NCI-H1930 (cell line): ENCODE data around the gene RETREG1.
A peak's percentile ranks its signal among the peaks of the same experiment; 100 is the strongest.
"Not testable (repeated sequence)": the region's sequence is repeated elsewhere in the genome, so short reads cannot be mapped to it uniquely, and the experiment has no call there.

Source experiments
- DNase-seq, 2 experiments: peaks; one replicate each; lab custom pipeline; 2025; lab: John Stamatoyannopoulos, UW

The RETREG1 gene

DNA sequence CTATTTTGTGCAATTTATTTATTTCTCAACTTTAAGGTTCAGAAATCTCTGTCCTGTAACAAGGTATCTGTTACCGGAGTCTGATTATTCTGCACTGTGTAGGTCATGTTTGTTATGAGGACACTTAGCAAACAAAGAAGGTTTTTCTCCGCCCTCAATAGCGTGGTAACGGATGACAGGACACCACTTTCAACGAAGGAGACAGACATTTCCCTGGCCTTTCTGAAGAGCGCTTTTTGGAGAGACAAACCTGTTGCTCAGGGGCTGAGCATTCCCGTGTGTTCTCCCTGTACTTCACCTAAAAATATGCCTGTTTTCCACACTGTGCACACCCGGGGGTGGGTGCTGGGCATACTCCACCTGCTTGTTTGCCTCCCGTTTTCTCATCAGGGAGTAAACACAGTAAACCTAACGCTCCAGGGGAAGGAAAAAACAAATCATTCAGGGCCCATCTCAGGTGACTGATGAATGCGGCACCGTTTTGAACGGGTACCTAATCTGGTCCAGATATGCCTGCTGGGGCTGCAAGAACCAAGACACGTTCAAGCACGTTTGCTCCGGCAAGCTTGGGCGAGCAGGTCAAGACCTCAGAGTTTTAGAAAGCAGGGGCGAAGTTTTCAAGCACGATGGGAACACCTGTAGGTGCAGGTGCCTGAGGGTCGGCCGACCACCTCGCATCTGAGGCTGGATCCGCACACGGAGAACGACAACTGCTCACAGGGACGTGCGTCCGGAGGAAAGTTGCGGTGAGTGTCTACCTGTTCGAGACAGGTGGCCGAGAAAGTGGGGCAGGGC is 859 bp downstream of the RETREG1 start:
- no peak for DNase-seq

DNA sequence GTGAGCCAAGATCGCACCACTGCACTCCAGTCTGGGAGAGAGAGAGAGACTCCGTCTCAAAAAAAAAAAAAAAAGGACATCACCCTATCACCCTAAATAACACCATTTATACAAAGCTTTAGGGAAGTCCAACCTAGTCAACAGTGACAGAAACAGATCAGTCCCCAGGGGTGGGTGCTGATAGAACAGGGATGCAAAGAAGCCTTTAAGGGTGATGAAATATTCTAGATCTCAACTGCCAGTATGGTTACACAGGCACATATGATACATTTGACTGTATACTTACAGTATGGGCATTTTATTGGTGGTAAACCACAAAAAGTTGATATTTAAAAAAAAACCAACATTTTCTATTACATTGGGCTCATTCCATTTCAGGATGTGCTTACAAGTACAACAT is 4.8 kb downstream of the RETREG1 start:
- no peak for DNase-seq

- DNase-seq, result not testable (repeated sequence)
Measured at GRCh38 chr5:16610896-16611295, 5.9 kb downstream of the RETREG1 start.

- DNase-seq, result no peak
Measured at GRCh38 chr5:16609412-16609811, 7.4 kb downstream of the RETREG1 start.

GRCh38 chr5:16606628-16607027 is 10.2 kb downstream of the RETREG1 start:
- no peak for DNase-seq

DNA sequence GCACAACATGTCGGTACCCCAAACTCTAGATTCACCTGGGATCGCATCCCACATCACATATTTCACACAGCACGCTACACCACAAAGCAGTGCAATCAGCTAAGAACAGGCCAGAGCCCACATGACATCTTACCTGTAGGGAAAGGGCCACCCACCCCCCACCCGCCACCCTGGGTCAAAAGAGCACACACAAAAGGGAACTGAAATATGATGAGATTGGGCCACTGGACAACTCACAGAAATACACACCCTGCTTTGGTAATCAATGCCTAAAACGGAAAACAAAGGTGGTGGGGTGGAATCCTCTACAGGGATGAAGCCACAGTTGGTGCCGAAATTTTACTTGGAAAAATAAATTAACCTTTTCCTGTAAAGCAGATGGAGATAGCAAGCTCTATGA is 13.1 kb downstream of the RETREG1 start:
- DNase-seq, result no peak

DNA sequence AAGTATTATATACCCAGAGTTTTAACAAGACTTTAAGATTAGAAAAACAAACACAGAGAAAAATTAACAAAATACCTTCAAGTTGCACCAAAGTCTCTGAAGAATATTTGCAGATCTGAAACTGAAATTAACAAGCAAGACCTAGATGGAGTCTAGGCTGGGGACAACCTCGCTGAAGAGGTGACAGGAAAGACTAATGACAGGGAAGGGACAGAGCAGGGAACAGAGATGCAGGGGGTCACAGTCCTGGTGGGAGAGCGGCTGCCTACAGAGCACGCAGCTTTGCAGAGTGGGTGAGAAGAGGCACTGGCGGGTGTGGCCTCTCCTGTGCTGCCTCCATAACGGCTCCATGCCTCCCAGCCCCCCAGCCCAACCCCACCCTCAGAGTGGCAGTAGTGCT is 13.5 kb downstream of the RETREG1 start:
- no peak for DNase-seq

DNA sequence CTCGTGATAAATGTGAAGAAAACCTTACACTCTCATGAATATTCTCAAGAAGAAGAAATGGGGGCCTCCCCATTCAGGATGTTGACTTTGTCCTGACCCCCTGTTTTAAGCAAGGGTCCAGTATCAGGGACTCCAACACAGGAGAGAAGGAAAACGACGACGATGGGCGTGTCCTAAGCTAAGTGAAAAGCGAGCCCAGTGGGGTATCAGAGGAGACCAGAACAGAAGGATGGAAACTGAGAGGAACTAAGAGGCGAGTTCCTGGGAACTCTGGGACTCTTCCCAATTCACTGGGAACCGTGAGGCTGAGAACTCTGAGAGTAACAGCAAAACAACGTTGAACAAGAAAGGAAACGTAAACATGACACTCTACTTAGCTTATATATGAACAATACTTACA is 14.6 kb downstream of the RETREG1 start:
- no peak for DNase-seq

DNA sequence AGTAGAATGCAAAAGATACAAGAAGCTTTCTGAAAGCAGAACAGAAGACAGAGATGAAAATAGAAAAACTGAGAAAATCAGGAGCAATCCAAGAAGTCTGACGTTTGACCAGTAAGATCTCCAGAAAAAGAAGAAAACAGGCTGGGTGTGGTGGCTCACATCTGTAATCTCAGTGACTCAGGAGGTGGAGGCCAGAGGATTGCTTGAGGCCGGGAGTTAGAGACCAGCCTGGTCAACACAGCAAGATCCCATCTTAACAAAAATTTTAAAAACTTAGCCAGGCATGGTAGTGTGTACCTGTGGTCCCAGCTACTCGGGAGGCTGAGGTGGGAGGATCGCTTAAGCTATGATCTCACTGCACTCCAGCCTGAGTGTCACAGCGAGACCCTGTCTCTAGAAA is 15.9 kb downstream of the RETREG1 start:
- DNase-seq, result no peak

DNA sequence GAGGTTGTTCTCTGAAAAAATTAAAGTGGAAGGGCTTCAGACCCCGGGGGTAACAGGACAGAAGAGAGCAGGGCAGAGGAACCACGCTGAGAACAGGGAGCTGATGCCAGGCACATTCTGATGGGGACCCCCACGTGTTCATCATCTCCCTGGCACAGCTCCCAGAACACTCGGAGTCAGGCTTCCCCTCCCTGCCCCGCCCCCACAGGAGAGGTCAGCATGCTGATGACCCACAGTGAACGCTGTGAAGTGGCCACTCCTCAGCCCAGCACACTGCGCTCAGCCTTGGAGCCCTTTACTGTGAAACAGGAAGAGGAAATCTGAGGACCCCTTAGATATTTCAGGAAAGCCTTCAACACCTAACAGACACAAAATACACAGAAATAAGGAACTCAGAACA is 16.4 kb downstream of the RETREG1 start:
- no peak for DNase-seq

GRCh38 chr5:16597946-16598694 is 18.7 kb downstream of the RETREG1 start:
- DNase-seq, result no peak

- peak in 1 of 2 experiments; percentile 43 for DNase-seq
Measured at GRCh38 chr5:16596581-16596940, 20.2 kb downstream of the RETREG1 start.

DNA sequence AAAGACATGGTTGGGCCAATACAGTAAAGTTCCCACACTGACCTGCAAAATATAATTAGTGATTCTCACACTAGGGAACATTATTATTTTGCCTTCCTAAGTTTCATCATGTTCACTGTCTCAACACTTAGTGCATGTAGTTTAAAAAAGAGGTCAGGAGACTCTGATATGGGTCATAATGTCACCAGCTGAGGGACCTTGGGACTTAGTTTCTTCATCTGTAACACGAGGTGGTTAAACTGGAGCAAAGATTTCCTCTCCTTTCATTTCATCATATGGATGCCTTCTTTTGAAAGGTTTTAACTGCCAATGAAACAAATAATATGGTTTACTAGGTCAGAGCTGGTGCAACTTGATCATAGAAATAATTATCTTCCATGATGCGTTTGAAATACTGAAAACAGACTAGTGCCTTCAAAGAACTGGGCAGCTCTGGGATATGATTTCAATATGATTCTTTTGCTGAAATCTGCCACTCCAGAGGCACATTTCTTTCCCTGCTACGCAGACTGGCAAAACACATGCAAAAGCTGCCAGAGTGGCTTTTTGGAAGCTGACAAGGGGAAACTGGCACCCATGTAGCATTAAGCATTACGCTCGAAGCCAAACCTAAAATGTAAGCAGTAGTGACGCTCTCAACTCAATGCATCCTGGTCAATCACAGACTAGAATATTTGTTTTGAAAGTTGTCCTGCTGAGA is 20.8 kb downstream of the RETREG1 start:
- no peak for DNase-seq

- no peak for DNase-seq
Measured at GRCh38 chr5:16593628-16594027, 23.2 kb downstream of the RETREG1 start.

DNA sequence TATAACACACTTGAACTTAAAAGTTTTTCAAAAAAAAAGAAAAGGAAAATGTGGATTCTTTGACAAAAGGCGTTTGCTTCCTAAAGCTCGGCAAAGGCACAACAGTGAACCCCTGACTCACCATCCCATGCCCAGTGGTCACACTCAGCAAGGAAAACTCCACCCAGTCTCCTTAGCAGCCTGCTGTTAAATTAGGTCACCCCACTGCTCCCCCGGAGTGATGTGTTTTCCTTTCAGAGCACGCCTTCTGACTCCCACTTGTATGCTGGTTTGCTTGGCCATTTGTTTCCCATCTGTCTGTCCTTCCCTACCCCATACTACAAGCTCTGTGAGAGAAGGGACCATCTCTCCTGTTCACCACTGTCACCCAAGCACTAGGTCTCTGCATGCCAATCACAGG is 23.8 kb downstream of the RETREG1 start:
- peak in 1 of 2 experiments; percentile 32 for DNase-seq

DNA sequence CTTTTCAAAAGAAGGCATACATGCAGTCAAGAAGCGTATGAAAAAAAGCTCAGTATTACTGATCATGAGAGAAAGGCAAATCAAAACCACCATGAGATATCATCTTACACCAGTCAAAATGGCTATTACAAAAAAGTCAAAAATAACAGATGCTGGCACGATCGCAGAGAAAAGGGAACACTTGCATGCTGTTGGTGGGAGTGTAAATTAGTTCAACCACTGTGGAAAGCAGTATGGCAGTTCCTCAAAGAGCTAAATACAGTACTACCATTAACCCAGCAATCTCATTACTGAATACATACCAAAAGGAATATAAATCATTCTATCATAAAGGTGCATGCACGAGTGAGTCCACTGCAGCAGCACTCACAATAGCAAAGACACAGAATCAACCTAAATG is 24.5 kb downstream of the RETREG1 start:
- no peak for DNase-seq

- no peak for DNase-seq
Measured at GRCh38 chr5:16590685-16591084, 26.1 kb downstream of the RETREG1 start.

GRCh38 chr5:16589658-16590057 is 27.1 kb downstream of the RETREG1 start:
- DNase-seq, result no peak

DNA sequence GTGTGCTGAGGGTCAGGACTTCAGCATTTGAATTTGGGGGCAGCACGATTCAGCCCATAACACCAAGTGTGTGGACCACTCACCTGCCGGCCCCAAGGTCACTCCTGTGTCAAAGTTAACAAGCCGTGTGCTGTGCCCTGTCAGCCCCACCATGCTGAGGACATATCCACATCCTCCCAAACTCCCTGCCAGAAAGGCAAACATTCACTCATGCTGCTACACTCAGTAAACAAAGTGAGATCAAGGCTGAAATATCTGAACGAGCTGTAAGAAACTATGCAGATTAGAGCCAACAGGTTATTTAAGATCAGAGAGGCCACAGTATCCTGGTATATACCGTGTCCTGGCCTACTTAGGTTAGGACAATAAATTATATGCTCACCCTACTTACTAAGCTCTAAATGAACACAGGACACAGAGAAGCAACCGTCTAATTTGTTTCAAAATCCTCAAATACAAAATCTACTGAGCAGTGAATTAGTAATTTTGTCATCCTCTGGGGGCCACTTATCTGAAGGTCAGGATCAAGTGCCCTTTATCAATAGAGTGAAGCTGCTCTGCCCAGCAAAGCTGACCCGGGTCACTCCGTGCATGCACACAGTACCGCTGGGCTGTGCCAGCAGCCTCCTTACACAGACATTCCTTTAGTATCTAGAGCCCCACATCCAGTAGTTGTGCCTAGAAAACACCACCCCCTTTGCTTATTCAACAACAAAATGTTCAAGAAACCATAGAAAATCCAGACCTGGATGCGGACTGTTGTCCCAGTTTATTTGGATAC is 28.2 kb downstream of the RETREG1 start:
- no peak for DNase-seq

DNA sequence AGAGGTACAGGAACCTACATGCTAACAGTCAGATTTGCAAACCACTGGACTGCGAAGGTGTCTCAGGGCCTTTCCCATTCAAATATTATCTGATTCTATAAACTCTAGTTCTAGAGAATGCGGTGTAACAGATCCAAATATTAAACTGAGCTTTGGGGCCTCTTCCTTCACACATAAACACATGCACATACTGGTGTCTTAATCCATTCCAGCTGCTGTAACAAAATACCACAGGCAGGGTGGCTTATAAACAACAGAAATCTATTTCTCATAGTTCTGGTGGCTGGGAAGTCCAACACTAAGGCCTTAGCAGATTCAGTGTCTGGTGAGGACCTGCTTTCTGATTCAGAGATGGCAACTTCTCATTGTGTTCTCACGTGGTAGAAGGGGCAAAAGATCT is 30.2 kb downstream of the RETREG1 start:
- no peak for DNase-seq

GRCh38 chr5:16585041-16585667 is 31.6 kb downstream of the RETREG1 start:
- no peak for DNase-seq

GRCh38 chr5:16582081-16582480 is 34.7 kb downstream of the RETREG1 start:
- no peak for DNase-seq
